ENCODE data around the gene KCNAB3. TPM values are rescaled to one million over a fixed set of nuclear protein-coding genes. Genes with fewer than 3 reads are reported as not detected.

KCNAB3 gene
- total and polyA plus RNA-seq, 2 donors from 2014 or later = 0.71 to 3.9 TPM

DNA sequence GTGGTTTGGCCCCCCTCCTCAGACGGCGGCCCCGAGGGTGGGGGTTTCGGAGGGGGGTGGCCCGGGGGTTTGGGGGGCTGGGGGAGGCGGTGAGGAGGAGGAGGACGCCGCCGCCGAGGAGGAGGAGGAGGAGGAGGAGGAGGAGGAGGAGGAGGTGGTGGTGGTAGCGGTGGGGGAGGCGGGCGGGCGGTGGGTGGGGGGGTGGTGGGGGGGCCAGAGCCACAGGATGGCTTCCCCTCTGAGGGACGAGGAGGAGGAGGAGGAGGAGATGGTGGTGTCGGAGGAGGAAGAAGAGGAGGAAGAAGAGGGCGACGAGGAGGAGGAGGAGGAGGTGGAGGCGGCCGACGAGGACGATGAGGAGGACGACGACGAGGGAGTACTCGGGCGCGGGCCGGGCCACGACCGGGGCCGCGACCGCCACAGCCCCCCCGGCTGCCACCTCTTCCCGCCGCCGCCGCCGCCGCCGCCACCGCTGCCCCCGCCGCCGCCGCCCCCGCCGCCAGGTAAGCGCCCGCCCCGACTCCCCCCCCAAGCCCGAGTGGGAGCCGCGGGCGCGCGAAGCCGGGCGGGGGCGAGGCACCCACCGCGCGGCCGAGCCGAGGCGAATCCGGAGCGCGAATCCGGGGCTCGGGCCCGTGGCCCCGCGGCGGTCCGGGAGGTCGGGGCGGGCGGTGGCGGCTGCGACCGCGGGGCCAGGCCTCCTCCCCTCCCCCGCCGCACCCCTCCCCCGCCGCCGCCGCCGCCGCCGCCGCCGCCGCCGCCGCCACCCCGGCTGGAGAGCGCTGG lies 44.9 kb downstream of the KCNAB3 start:
- Histone ChIP-seq H3K27ac (ENCODE audit: low read depth in 2 of 2, low read length in 2 of 2) (peak overlapping the region; percentile 95 to 97), H3K9ac (ENCODE audit: low read length in 3 of 3) (peak overlapping the region in 1 of 3 donors; percentile 47), H3K27me3 (ENCODE audit: control insufficient read depth, insufficient read depth, low read length) (no peaks in the 10 kb centered on the region), H3K36me3 (ENCODE audit: control insufficient read depth in 2 of 3, insufficient read depth in 3 of 3, low read length in 3 of 3) (peaks cover 0 to 9% (median 0%) of the 10 kb centered on the region in 3 donors), H3K4me3 (ENCODE audit: low read length in 3 of 3) (peak overlapping the region in 2 of 3 donors; percentile 80 to 83), H3K4me1 (ENCODE audit: control insufficient read depth in 2 of 3, insufficient read depth in 2 of 3, low read depth in 1 of 3, low read length in 3 of 3) (peaks cover 16 to 32% (median 19%) of the 10 kb centered on the region in 3 donors), H3K9me3 (ENCODE audit: control insufficient read depth in 2 of 3, insufficient read depth in 1 of 3, low read length in 3 of 3) (no peaks in the 10 kb centered on the region)
- FAIRE-seq (no peak), DNase-seq (peak; percentile 6 to 82 (median 36))
- TF ChIP-seq, protein P1, sequence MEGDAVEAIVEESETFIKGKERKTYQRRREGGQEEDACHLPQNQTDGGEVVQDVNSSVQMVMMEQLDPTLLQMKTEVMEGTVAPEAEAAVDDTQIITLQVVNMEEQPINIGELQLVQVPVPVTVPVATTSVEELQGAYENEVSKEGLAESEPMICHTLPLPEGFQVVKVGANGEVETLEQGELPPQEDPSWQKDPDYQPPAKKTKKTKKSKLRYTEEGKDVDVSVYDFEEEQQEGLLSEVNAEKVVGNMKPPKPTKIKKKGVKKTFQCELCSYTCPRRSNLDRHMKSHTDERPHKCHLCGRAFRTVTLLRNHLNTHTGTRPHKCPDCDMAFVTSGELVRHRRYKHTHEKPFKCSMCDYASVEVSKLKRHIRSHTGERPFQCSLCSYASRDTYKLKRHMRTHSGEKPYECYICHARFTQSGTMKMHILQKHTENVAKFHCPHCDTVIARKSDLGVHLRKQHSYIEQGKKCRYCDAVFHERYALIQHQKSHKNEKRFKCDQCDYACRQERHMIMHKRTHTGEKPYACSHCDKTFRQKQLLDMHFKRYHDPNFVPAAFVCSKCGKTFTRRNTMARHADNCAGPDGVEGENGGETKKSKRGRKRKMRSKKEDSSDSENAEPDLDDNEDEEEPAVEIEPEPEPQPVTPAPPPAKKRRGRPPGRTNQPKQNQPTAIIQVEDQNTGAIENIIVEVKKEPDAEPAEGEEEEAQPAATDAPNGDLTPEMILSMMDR (IDR thresholded peaks at IDR 0.05; ENCODE audit: borderline replicate concordance, extremely low read depth, insufficient read depth) = no peak
- intact Hi-C loops (cut with DNase I) = no loop called here

DNA sequence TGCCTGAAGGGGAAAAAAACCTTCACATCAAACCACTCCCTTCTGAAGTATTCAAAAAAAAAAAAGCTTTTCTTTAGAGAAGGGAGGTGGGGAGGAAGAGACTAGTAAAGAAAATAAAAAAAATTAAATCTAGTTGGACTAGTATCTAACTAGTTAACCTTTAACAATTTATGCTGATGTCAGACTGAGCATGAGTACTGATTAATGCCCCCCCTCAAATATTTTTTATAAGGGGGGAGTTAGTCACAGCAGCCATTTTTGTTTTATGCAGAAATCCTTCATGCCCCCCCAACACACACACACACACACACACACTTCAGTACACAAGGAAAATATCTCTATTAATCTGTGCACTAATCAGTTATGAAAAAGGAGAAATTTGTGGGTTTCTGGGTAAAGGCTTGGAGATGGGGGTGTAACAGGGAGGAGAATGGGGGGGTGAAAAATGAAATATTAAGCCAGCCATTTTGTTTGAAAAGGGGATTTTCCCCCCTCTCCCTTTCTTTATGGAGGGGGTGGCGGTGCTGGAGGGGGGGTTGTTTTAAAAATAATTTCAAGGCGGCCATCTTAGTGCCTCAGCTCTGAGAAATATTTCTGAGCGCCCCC lies 45.8 kb downstream of the KCNAB3 start:
- DNase-seq (peak in 4 of 5 donors; percentile 39 to 74 (median 62)), FAIRE-seq (no peak)
- intact Hi-C loops (cut with DNase I) = no loop called here
- Histone ChIP-seq H3K27me3 (ENCODE audit: control insufficient read depth, insufficient read depth, low read length) (no peaks in the 10 kb centered on the region), H3K4me1 (ENCODE audit: control insufficient read depth in 2 of 3, insufficient read depth in 2 of 3, low read depth in 1 of 3, low read length in 3 of 3) (peaks cover 11 to 23% (median 11%) of the 10 kb centered on the region in 3 donors), H3K27ac (ENCODE audit: low read depth in 2 of 2, low read length in 2 of 2) (peak overlapping the region; percentile 34 to 54), H3K9me3 (ENCODE audit: control insufficient read depth in 2 of 3, insufficient read depth in 1 of 3, low read length in 3 of 3) (no peaks in the 10 kb centered on the region), H3K36me3 (ENCODE audit: control insufficient read depth in 2 of 3, insufficient read depth in 3 of 3, low read length in 3 of 3) (peaks cover 0 to 9% (median 2%) of the 10 kb centered on the region in 3 donors), H3K9ac (ENCODE audit: low read length in 3 of 3) (peak overlapping the region in 2 of 3 donors; percentile 35 to 64), H3K4me3 (ENCODE audit: low read length in 3 of 3) (peak overlapping the region in 2 of 3 donors; percentile 38 to 58)
- TF ChIP-seq, protein P1 (IDR thresholded peaks at IDR 0.05; ENCODE audit: borderline replicate concordance, extremely low read depth, insufficient read depth) = no peak

DNA sequence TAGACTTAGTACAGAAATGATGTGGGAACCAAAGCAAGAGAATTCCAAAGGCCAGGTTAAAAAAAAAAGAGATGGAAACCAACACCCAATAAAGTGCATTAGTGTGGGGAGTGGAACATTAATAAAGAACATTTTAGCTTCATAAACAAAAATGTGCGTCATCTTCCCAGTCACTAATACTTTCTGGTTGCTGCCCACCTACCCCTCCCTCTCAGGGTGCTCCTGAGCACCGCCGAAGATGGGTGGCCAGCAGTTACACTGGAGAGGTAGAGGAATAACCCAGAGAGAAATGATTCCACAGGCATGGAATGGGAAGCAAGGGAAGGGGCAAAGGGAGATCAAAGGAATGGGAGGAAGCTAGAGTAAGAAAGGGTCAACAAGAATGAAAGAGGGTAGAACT lies 47.0 kb downstream of the KCNAB3 start:
- Histone ChIP-seq H3K36me3 (ENCODE audit: control insufficient read depth in 2 of 3, insufficient read depth in 3 of 3, low read length in 3 of 3) (peaks cover 0 to 9% (median 2%) of the 10 kb centered on the region in 3 donors), H3K9me3 (ENCODE audit: control insufficient read depth in 2 of 3, insufficient read depth in 1 of 3, low read length in 3 of 3) (no peaks in the 10 kb centered on the region), H3K27ac (ENCODE audit: low read depth in 2 of 2, low read length in 2 of 2) (peak overlapping the region; percentile 49 to 59), H3K9ac (ENCODE audit: low read length in 3 of 3) (peak overlapping the region in 1 of 3 donors; percentile 15), H3K27me3 (ENCODE audit: control insufficient read depth, insufficient read depth, low read length) (no peaks in the 10 kb centered on the region), H3K4me1 (ENCODE audit: control insufficient read depth in 2 of 3, insufficient read depth in 2 of 3, low read depth in 1 of 3, low read length in 3 of 3) (peaks cover 0 to 10% (median 6%) of the 10 kb centered on the region in 3 donors), H3K4me3 (ENCODE audit: low read length in 3 of 3) (no peak overlapping the region)
- TF ChIP-seq, protein P1 (IDR thresholded peaks at IDR 0.05; ENCODE audit: borderline replicate concordance, extremely low read depth, insufficient read depth) = no peak
- FAIRE-seq (no peak), DNase-seq (peak in 1 of 5 donors; percentile 25)
- intact Hi-C loops (cut with DNase I) = no loop called here
